Smooth muscle cell (in vitro differentiated cells): Measurements from ENCODE around the gene GGT6. TPM values are rescaled to one million over a fixed set of nuclear protein-coding genes. Genes with fewer than 3 reads are reported as not detected.

Source experiments
- DNase-seq: peaks from one replicate; lab custom pipeline; 2025; ENCODE audit not compliant: unreplicated experiment; lab: John Stamatoyannopoulos, UW
- H2AFZ ChIP-seq: fragments of 200-600 bp; sonication (generic); 2 replicates; pipeline ENCODE4 v1.6.0; 2016; ENCODE audit warnings: antibody characterized with exemption, low read depth, mild to moderate bottlenecking
- H3F3A ChIP-seq: fragments of 200-600 bp; sonication (generic); 2 replicates; pipeline ENCODE4 v1.6.0; 2017; ENCODE audit warnings: antibody characterized with exemption, low read depth
- H3K27ac ChIP-seq: fragments of 200-600 bp; sonication (generic); 2 replicates; pipeline ENCODE4 v1.5.1; 2016; ENCODE audit warnings: low read depth, mild to moderate bottlenecking
- H3K27me3 ChIP-seq: fragments of 200-600 bp; sonication (generic); 2 replicates; pipeline ENCODE4 v1.6.1; 2016; ENCODE audit warnings: low read depth, mild to moderate bottlenecking
- H3K36me3 ChIP-seq: fragments of 200-600 bp; sonication (generic); 2 replicates; pipeline ENCODE4 v1.5.1; 2016; ENCODE audit warnings: low read depth
- H3K4me1 ChIP-seq: fragments of 200-600 bp; sonication (generic); 2 replicates; pipeline ENCODE4 v1.5.1; 2016; ENCODE audit warnings: low read depth
- H3K4me2 ChIP-seq: fragments of 200-600 bp; sonication (generic); 2 replicates; pipeline ENCODE4 v1.6.0; 2016; ENCODE audit warnings: mild to moderate bottlenecking
- H3K4me3 ChIP-seq: fragments of 200-600 bp; sonication (generic); 2 replicates; pipeline ENCODE4 v1.5.1; 2016; ENCODE audit warnings: mild to moderate bottlenecking
- H3K79me2 ChIP-seq: fragments of 200-600 bp; sonication (generic); 2 replicates; pipeline ENCODE4 v1.6.0; 2016; ENCODE audit warnings: low read depth, mild to moderate bottlenecking
- H3K9ac ChIP-seq: fragments of 200-600 bp; sonication (generic); 2 replicates; pipeline ENCODE4 v1.6.0; 2016; ENCODE audit warnings: low read depth
- H3K9me3 ChIP-seq: fragments of 200-600 bp; sonication (generic); replicated peaks from 2 replicates; pipeline ENCODE4 v1.5.1; 2016; ENCODE audit warnings: low read depth
- H4K20me1 ChIP-seq: fragments of 200-600 bp; sonication (generic); 2 replicates; pipeline ENCODE4 v1.6.0; 2016; ENCODE audit warnings: low read depth
- CTCF ChIP-seq: fragments of 200-600 bp; sonication (generic); IDR thresholded peaks from 2 replicates; pipeline ENCODE4 v1.5.1; 2017; ENCODE audit warnings: borderline replicate concordance, mild to moderate bottlenecking, antibody characterized with exemption; ENCODE audit not compliant: insufficient read depth, poor library complexity, severe bottlenecking
- WGBS: methylation state at CpG from one replicate; pipeline ENCODE4 v1.1.7; 2016; ENCODE audit warnings: low lambda C conversion rate; 5-methylcytosine and 5-hydroxymethylcytosine counted together
- polyA plus RNA-seq: library from polyadenylated mRNA; unstranded; fragments of >200 nt; fragmentation: Nextera tagmentation; extraction: Ambion mirVana; gene quantifications from 2 replicates; pipeline ENCODE4 v1.2.1, GENCODE V29; 2016
- total RNA-seq: library from RNA; depleted of rRNA; stranded (reverse); fragments of >200 nt; gene quantifications from 2 replicates; pipeline ENCODE4 v1.2.3, GENCODE V29; 2014

The GGT6 gene
- total and polyA plus RNA-seq, 2 experiments from 2014 or later = 0.27 TPM; not detected in 1

GRCh38 chr17:4586043-4586442, 25.7 kb upstream of the GGT6 start:
- H3K27me3 ChIP-seq = no peaks in the 10 kb centered on the region
- no peaks in the 10 kb centered on the region for H3K36me3 ChIP-seq
- WGBS = 54% methylated on average over 9 of the region's 9 CpGs
- no peak overlapping the region for H3K9ac ChIP-seq
- peak overlapping the region; percentile 63 for H3K4me3 ChIP-seq
- no peak for TF ChIP-seq CTCF
- peaks cover 11% of the 10 kb centered on the region for H3F3A ChIP-seq
- H3K4me1 ChIP-seq = peaks cover 6% of the 10 kb centered on the region
- no peaks in the 10 kb centered on the region for H3K9me3 ChIP-seq
- H2AFZ ChIP-seq = no peak overlapping the region
- H3K4me2 ChIP-seq = peak overlapping the region; percentile 98
- peaks cover 11% of the 10 kb centered on the region for H3K79me2 ChIP-seq
- no peaks in the 10 kb centered on the region for H4K20me1 ChIP-seq
- no peak for DNase-seq
- H3K27ac ChIP-seq = no peak overlapping the region

GRCh38 chr17:4585638-4585994, 25.2 kb upstream of the GGT6 start:
- Histone ChIP-seq H3K27me3 (no peaks in the 10 kb centered on the region), H3K27ac (no peak overlapping the region), H2AFZ (no peak overlapping the region), H3K9me3 (no peaks in the 10 kb centered on the region), H3K9ac (no peak overlapping the region), H4K20me1 (no peaks in the 10 kb centered on the region), H3K79me2 (peaks cover 11% of the 10 kb centered on the region), H3K4me2 (peak overlapping the region; percentile 98), H3K36me3 (no peaks in the 10 kb centered on the region), H3K4me1 (peaks cover 6% of the 10 kb centered on the region), H3K4me3 (peak overlapping the region; percentile 63), H3F3A (peaks cover 11% of the 10 kb centered on the region)
- 70% methylated on average over 7 of the region's 7 CpGs for WGBS
- TF ChIP-seq CTCF = no peak
- no peak for DNase-seq

- Histone ChIP-seq H3F3A (peaks cover 11% of the 10 kb centered on the region), H2AFZ (no peak overlapping the region), H3K27ac (no peak overlapping the region), H3K36me3 (no peaks in the 10 kb centered on the region), H3K9me3 (no peaks in the 10 kb centered on the region), H4K20me1 (no peaks in the 10 kb centered on the region), H3K79me2 (peaks cover 11% of the 10 kb centered on the region), H3K4me1 (peaks cover 6% of the 10 kb centered on the region), H3K4me3 (peak overlapping the region; percentile 63), H3K9ac (no peak overlapping the region), H3K4me2 (peak overlapping the region; percentile 98), H3K27me3 (no peaks in the 10 kb centered on the region)
- WGBS = 14% methylated on average over 55 of the region's 57 CpGs
- no peak for TF ChIP-seq CTCF
- no peak for DNase-seq
Measured at GRCh38 chr17:4584917-4585637, 24.7 kb upstream of the GGT6 start.
